ENCODE data around the gene LCE2D. TPM values are rescaled to one million over a fixed set of nuclear protein-coding genes. Genes with fewer than 3 reads are reported as not detected.
A peak's percentile ranks its signal among the peaks of the same experiment; 100 is the strongest.
"Not testable (repeated sequence)": the region's sequence is repeated elsewhere in the genome, so short reads cannot be mapped to it uniquely, and the experiment has no call there.

Gene LCE2D
- total RNA-seq, 4 donors from 2014 or later = 293 to 644 (median 312) TPM

GRCh38 chr1:152654110-152654509 lies 9.1 kb upstream of the LCE2D start:
- 32% methylated on average over 10 of the region's 10 CpGs for WGBS, 2 donors
- intact Hi-C loops (cut with DNase I; ENCODE audit: low total_unique reads) = loop anchor here (10.0 kb wide), 1 partner anchor 291 kb away; the partner anchor contains the start of gene SPRR5
- TF ChIP-seq POLR2A (IDR thresholded peaks at IDR 0.05) = no peak
- TF ChIP-seq, protein P1, sequence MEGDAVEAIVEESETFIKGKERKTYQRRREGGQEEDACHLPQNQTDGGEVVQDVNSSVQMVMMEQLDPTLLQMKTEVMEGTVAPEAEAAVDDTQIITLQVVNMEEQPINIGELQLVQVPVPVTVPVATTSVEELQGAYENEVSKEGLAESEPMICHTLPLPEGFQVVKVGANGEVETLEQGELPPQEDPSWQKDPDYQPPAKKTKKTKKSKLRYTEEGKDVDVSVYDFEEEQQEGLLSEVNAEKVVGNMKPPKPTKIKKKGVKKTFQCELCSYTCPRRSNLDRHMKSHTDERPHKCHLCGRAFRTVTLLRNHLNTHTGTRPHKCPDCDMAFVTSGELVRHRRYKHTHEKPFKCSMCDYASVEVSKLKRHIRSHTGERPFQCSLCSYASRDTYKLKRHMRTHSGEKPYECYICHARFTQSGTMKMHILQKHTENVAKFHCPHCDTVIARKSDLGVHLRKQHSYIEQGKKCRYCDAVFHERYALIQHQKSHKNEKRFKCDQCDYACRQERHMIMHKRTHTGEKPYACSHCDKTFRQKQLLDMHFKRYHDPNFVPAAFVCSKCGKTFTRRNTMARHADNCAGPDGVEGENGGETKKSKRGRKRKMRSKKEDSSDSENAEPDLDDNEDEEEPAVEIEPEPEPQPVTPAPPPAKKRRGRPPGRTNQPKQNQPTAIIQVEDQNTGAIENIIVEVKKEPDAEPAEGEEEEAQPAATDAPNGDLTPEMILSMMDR (IDR thresholded peaks at IDR 0.05) = no peak

GRCh38 chr1:152656459-152656858 lies 6.7 kb upstream of the LCE2D start:
- no peak for DNase-seq (ENCODE audit: low spot score in 2 of 2)
- intact Hi-C loops (cut with DNase I; ENCODE audit: low total_unique reads) = loop anchor here (10.0 kb wide), 1 partner anchor 288 kb away; the partner anchor contains the start of gene SPRR5
- no peak overlapping the region for H3K4me3 ChIP-seq (ENCODE audit: low read depth, poor library complexity, severe bottlenecking)
- WGBS, 2 donors = 58 to 62% methylated on average over 2 of the region's 2 CpGs
- no peak for TF ChIP-seq POLR2A (IDR thresholded peaks at IDR 0.05)
- TF ChIP-seq, protein P1 (IDR thresholded peaks at IDR 0.05) = no peak

More at GRCh38 chr1:152654110-152654509, 9.1 kb upstream of the LCE2D start:
- no peak overlapping the region for H3K4me3 ChIP-seq (ENCODE audit: low read depth, poor library complexity, severe bottlenecking)
- peak in 1 of 2 donors; percentile 22 for DNase-seq (ENCODE audit: low spot score in 2 of 2)

GRCh38 chr1:152657677-152658076 lies 5.5 kb upstream of the LCE2D start:
- TF ChIP-seq, protein P1 (IDR thresholded peaks at IDR 0.05) = no peak
- no peak for TF ChIP-seq POLR2A (IDR thresholded peaks at IDR 0.05)
- DNase-seq (ENCODE audit: low spot score in 2 of 2) = no peak
- 86 to 88% methylated on average over 4 of the region's 4 CpGs for WGBS, 2 donors
- intact Hi-C loops (cut with DNase I; ENCODE audit: low total_unique reads) = loop anchor here (10.0 kb wide), 1 partner anchor 287 kb away; the partner anchor contains the start of gene SPRR5
- no peak overlapping the region for H3K4me3 ChIP-seq (ENCODE audit: low read depth, poor library complexity, severe bottlenecking)

DNA sequence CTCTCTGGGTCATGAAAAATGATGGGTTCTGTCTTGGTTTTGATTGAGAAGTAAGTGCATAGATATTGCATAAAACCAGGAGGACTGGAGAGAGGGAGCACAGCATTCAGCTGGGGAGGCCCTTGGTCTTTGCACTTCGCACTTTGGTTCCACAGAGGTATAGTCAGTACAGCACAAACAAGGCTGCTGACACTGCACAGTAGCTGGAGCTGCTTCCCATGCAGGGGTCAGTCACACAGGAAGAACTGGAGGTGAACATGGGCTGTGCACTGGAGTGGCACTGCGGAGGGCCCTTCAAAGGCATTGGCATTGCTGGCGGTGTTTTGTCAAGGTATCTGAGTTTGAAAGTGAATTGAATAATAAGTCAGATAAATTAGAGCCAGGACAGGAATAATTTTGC lies 4.5 kb upstream of the LCE2D start:
- H3K4me3 ChIP-seq (ENCODE audit: low read depth, poor library complexity, severe bottlenecking) = no peak overlapping the region
- TF ChIP-seq, protein P1 (IDR thresholded peaks at IDR 0.05) = no peak
- no peak for TF ChIP-seq POLR2A (IDR thresholded peaks at IDR 0.05)
- intact Hi-C loops (cut with DNase I; ENCODE audit: low total_unique reads) = loop anchor here (10.0 kb wide), 1 partner anchor 286 kb away; the partner anchor contains the start of gene SPRR5
- WGBS, 2 donors = 82 to 90% methylated on average over 3 of the region's 3 CpGs
- no peak for DNase-seq (ENCODE audit: low spot score in 2 of 2)

GRCh38 chr1:152666171-152666570 lies 3.0 kb downstream of the LCE2D start:
- H3K4me3 ChIP-seq (ENCODE audit: low read depth, poor library complexity, severe bottlenecking); intact Hi-C loops (cut with DNase I; ENCODE audit: low total_unique reads); DNase-seq (ENCODE audit: low spot score in 2 of 2): not testable (repeated sequence)
- 88 to 94% methylated on average over 1 of the region's 1 CpG for WGBS, 2 donors

GRCh38 chr1:152667648-152668047 lies 4.5 kb downstream of the LCE2D start:
- WGBS, 2 donors = 84 to 90% methylated on average over 5 of the region's 5 CpGs
- DNase-seq (ENCODE audit: low spot score in 2 of 2) = no peak
- no peak overlapping the region for H3K4me3 ChIP-seq (ENCODE audit: low read depth, poor library complexity, severe bottlenecking)
- intact Hi-C loops (cut with DNase I; ENCODE audit: low total_unique reads) = no loop called here
- TF ChIP-seq, protein P1 (IDR thresholded peaks at IDR 0.05) = no peak
- TF ChIP-seq POLR2A (IDR thresholded peaks at IDR 0.05) = no peak

Data from lower leg skin (tissue), 4 donors.